KMS-11 (cell line): Measurements from ENCODE around the gene SETD5.

Source experiments
- H2AFZ ChIP-seq: fragments of 200-600 bp; sonication (generic); 2 replicates; pipeline ENCODE4 v1.6.1; 2016; ENCODE audit warnings: antibody characterized with exemption, mixed run types, low read depth
- H3K27ac ChIP-seq: fragments of 200-600 bp; sonication (generic); 2 replicates; pipeline ENCODE4 v1.6.1; 2016; ENCODE audit warnings: mild to moderate bottlenecking, mixed run types
- H3K27me3 ChIP-seq: fragments of 200-600 bp; sonication (generic); 2 replicates; pipeline ENCODE4 v1.6.1; 2017; ENCODE audit warnings: mild to moderate bottlenecking, low read depth, mixed run types, moderate library complexity; ENCODE audit not compliant: insufficient read depth
- H3K36me3 ChIP-seq: fragments of 200-600 bp; sonication (generic); 2 replicates; pipeline ENCODE4 v1.6.1; 2017; ENCODE audit warnings: mild to moderate bottlenecking, mixed run types; ENCODE audit not compliant: insufficient read depth
- H3K4me1 ChIP-seq: fragments of 200-600 bp; sonication (generic); 2 replicates; pipeline ENCODE4 v1.6.1; 2016; ENCODE audit warnings: mild to moderate bottlenecking, low read depth, mixed run types; ENCODE audit not compliant: poor library complexity, severe bottlenecking
- H3K4me2 ChIP-seq: fragments of 200-600 bp; sonication (generic); 2 replicates; pipeline ENCODE4 v1.7.0; 2016; ENCODE audit warnings: mild to moderate bottlenecking, mixed run types
- H3K4me3 ChIP-seq: fragments of 200-600 bp; sonication (generic); IDR thresholded peaks from 2 replicates; pipeline ENCODE4 v1.6.1; 2017; ENCODE audit warnings: low read depth, low read length, mixed read lengths; ENCODE audit not compliant: insufficient read depth
- H3K79me2 ChIP-seq: fragments of 200-600 bp; sonication (generic); 2 replicates; pipeline ENCODE4 v1.6.1; 2016; ENCODE audit warnings: low read depth, mixed run types; ENCODE audit not compliant: insufficient read depth
- H3K9ac ChIP-seq: fragments of 200-600 bp; sonication (generic); 2 replicates; pipeline ENCODE4 v1.6.1; 2016; ENCODE audit warnings: mild to moderate bottlenecking, mixed run types
- H4K20me1 ChIP-seq: fragments of 200-600 bp; sonication (generic); 2 replicates; pipeline ENCODE4 v1.6.1; 2016; ENCODE audit warnings: mild to moderate bottlenecking, mixed run types; ENCODE audit not compliant: insufficient read depth
- CTCF ChIP-seq: fragments of 200-600 bp; sonication (generic); conservative IDR thresholded peaks from 2 replicates; pipeline ENCODE4 v1.6.1; 2017; ENCODE audit warnings: low read depth, mild to moderate bottlenecking, antibody characterized with exemption, low read length, moderate library complexity, mixed read lengths

The SETD5 gene

DNA sequence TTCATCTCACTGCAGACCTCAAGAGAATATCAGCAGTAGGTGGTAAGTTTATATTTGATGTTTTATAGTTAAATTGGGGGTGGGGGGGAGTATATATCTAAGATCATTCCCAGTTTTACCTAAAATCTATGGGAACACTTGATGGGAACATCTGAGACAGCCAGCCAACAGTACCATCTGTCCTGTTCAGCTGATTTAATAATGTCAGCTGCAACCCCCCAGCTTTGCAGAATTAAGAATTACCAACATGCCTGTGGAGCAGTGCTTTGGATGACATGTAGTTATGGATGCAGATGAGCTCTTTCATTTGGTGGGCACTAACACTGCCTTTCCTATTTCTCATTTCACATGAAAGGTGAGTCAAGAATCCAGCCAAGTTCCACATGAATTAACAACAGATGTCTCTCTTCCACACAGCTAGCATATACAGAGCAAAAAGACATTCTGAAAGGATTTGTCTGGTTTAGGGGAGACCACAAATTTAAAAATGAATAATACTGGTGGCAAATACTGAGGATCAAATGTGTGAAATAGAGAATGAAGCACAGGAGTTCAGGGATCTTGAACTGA lies 76.2 kb downstream of the SETD5 start:
- Histone ChIP-seq H3K27ac (no peak overlapping the region), H4K20me1 (no peaks in the 10 kb centered on the region), H2AFZ (no peak overlapping the region), H3K4me3 (no peak overlapping the region), H3K27me3 (no peaks in the 10 kb centered on the region), H3K36me3 (0 out of 2 replicates have a peak, but pooled peaks cover 3% of the 10 kb centered on the region), H3K9ac (no peak overlapping the region), H3K4me1 (no peaks in the 10 kb centered on the region), H3K79me2 (no peaks in the 10 kb centered on the region), H3K4me2 (no peak overlapping the region)
- TF ChIP-seq CTCF, result no peak

DNA sequence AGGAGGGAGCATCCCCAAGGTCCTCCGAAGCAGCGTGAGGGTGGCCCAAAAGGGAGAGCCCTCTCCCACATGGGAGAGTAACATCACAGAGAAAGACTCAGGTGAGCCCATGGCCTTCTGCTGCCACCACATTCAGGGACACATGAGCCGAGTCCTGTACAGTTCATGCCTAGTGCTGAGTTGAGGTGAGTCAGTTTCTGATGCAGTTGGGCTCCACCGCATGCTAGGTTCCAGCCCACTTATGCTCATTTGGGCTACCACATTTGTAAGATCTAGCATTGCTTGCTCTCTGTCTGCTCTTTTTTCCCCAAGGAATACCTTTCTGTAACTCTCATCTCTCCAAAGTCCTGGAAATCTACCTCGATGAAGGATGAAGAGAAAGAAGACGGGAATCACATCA lies 77.1 kb downstream of the SETD5 start:
- no peak overlapping the region for H3K4me2 ChIP-seq
- no peak overlapping the region for H3K9ac ChIP-seq
- no peaks in the 10 kb centered on the region for H4K20me1 ChIP-seq
- no peaks in the 10 kb centered on the region for H3K79me2 ChIP-seq
- no peak for TF ChIP-seq CTCF
- H3K27me3 ChIP-seq, result no peaks in the 10 kb centered on the region
- H3K4me3 ChIP-seq, result no peak overlapping the region
- H3K27ac ChIP-seq, result no peak overlapping the region
- no peak overlapping the region for H2AFZ ChIP-seq
- H3K36me3 ChIP-seq, result 0 out of 2 replicates have a peak, but pooled peaks cover 3% of the 10 kb centered on the region
- H3K4me1 ChIP-seq, result no peaks in the 10 kb centered on the region

DNA sequence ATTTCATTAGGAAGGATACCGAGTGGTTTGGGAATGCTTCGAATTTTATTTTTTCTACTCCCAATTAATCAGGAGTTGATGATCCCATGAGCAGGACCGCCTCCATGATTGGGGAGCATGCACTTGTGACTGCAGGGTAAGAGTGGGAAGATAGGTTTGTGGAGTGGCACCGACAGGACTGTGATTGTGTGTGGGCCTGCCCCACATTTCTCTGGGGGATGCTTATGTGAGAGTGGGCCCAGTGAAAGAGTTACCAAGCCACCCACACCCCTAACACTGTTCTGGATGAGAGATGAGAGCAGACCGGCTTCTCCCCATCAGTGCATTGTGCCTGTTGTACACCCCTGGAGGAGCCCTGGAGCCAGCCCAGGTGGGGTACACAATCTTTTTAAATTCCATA lies 79.5 kb downstream of the SETD5 start:
- Histone ChIP-seq H3K4me3 (no peak overlapping the region), H3K27ac (no peak overlapping the region), H4K20me1 (no peaks in the 10 kb centered on the region), H3K79me2 (no peaks in the 10 kb centered on the region), H3K4me1 (no peaks in the 10 kb centered on the region), H3K36me3 (0 out of 2 replicates have a peak, but pooled peaks cover 3% of the 10 kb centered on the region), H2AFZ (no peak overlapping the region), H3K4me2 (no peak overlapping the region), H3K27me3 (no peaks in the 10 kb centered on the region), H3K9ac (no peak overlapping the region)
- TF ChIP-seq CTCF, result no peak

GRCh38 chr3:9480265-9480664 lies 82.8 kb downstream of the SETD5 start:
- H4K20me1 ChIP-seq, result no peaks in the 10 kb centered on the region
- H3K4me3 ChIP-seq, result no peak overlapping the region
- H3K79me2 ChIP-seq, result no peaks in the 10 kb centered on the region
- no peak overlapping the region for H3K27ac ChIP-seq
- no peaks in the 10 kb centered on the region for H3K27me3 ChIP-seq
- TF ChIP-seq CTCF, result no peak
- no peak overlapping the region for H3K4me2 ChIP-seq
- 0 out of 2 replicates have a peak, but pooled peaks cover 3% of the 10 kb centered on the region for H3K36me3 ChIP-seq
- no peak overlapping the region for H3K9ac ChIP-seq
- no peak overlapping the region for H2AFZ ChIP-seq
- no peaks in the 10 kb centered on the region for H3K4me1 ChIP-seq
